ENCODE measurements around the gene VEZF1. TPM values are rescaled to one million over a fixed set of nuclear protein-coding genes. Genes with fewer than 3 reads are reported as not detected.
"Not testable (repeated sequence)": the region's sequence is repeated elsewhere in the genome, so short reads cannot be mapped to it uniquely, and the experiment has no call there.

Gene VEZF1
- total RNA-seq, 1 donor from 2014 or later, result 82.5 TPM

DNA sequence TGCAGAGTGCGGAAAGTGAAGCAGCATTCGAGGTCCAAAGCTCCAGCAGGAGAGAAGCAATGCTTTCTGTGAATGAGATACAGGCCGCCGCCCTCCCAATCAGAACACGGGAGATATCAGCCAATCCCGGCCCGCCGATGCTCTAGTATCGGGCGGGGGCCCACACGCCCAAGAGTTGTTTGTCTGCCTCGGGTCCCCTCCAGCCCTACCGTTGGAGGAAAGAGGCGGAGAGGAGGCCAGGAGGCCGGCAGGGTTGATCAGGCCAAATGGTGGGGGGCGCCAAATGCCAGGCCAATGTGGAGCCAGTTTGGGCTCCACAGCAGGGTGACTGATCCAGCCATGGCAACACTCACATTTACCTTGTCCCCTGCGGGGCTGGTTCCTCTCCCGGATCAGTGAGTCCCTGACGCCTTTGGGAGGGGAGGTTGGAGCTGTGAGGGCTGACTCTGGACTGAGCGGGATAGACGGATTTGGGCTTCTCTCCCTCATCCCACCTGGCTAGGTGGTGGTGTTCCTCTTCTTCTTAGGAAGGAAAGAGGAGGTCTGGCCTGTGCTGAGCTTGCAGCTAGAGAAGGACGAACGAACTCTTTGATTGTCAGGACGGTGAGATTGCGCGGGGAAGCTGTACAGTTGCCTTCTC is 22.4 kb downstream of the VEZF1 start:
- H3K27ac Mint-ChIP-seq, result no peak overlapping the region
- no peaks in the 10 kb centered on the region for H3K9me3 Mint-ChIP-seq
- H3K36me3 Mint-ChIP-seq, result no peaks in the 10 kb centered on the region
- TF ChIP-seq CTCF (IDR thresholded peaks at IDR 0.05; ENCODE audit: unreplicated experiment), result no peak
- no peaks in the 10 kb centered on the region for H3K27me3 Mint-ChIP-seq (ENCODE audit: low read depth)
- no peaks in the 10 kb centered on the region for H3K4me1 Mint-ChIP-seq
- peak in 1 of 2 experiments; percentile 14 for DNase-seq (ENCODE audit: low spot score in 2 of 2, unreplicated experiment in 2 of 2)
- H3K4me3 Mint-ChIP-seq, result no peak overlapping the region

GRCh38 chr17:57963149-57963511 is 24.9 kb downstream of the VEZF1 start:
- no peak overlapping the region for H3K4me3 Mint-ChIP-seq
- TF ChIP-seq CTCF (IDR thresholded peaks at IDR 0.05; ENCODE audit: unreplicated experiment), result no peak
- no peaks in the 10 kb centered on the region for H3K36me3 Mint-ChIP-seq
- DNase-seq (ENCODE audit: low spot score in 2 of 2, unreplicated experiment in 2 of 2), result no peak
- H3K9me3 Mint-ChIP-seq, result no peaks in the 10 kb centered on the region
- H3K27me3 Mint-ChIP-seq (ENCODE audit: low read depth), result no peaks in the 10 kb centered on the region
- no peak overlapping the region for H3K27ac Mint-ChIP-seq
- H3K4me1 Mint-ChIP-seq, result peaks cover under 1% of the 10 kb centered on the region

GRCh38 chr17:57962279-57963148 is 25.5 kb downstream of the VEZF1 start:
- no peak for DNase-seq (ENCODE audit: low spot score in 2 of 2, unreplicated experiment in 2 of 2)
- Mint-ChIP-seq H3K27me3 (ENCODE audit: low read depth) (no peaks in the 10 kb centered on the region), H3K4me1 (peaks cover 6% of the 10 kb centered on the region), H3K27ac (no peak overlapping the region), H3K36me3 (no peaks in the 10 kb centered on the region), H3K4me3 (no peak overlapping the region), H3K9me3 (no peaks in the 10 kb centered on the region)
- no peak for TF ChIP-seq CTCF (IDR thresholded peaks at IDR 0.05; ENCODE audit: unreplicated experiment)

DNA sequence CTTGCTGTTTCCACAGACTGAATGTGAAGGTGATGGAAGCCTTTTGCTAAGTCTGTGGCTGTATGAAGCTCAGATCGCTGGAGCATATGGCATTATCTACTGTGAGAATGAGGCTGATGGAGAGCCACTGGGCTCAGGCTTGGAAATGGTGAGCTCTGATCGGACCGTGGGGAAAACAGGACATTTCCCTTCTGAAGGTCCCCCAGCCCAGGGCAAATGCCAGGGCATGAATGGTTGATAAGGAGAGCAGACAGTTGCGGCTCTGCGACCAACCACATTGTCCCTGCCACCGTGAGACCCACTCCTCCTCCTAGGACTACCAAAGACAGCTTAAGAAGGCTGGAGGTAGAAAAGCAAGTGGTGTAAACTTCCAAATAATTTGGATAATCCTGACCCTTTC is 28.1 kb downstream of the VEZF1 start:
- no peak for TF ChIP-seq CTCF (IDR thresholded peaks at IDR 0.05; ENCODE audit: unreplicated experiment)
- H3K9me3 Mint-ChIP-seq, result no peaks in the 10 kb centered on the region
- H3K27me3 Mint-ChIP-seq (ENCODE audit: low read depth), result no peaks in the 10 kb centered on the region
- peaks cover 24% of the 10 kb centered on the region for H3K4me1 Mint-ChIP-seq
- DNase-seq (ENCODE audit: low spot score in 2 of 2, unreplicated experiment in 2 of 2), result no peak
- no peak overlapping the region for H3K4me3 Mint-ChIP-seq
- H3K27ac Mint-ChIP-seq, result no peak overlapping the region
- H3K36me3 Mint-ChIP-seq, result no peaks in the 10 kb centered on the region

GRCh38 chr17:57958391-57958790 is 29.7 kb downstream of the VEZF1 start:
- H3K4me1 Mint-ChIP-seq, result peaks cover 33% of the 10 kb centered on the region
- H3K27me3 Mint-ChIP-seq (ENCODE audit: low read depth), result not testable (repeated sequence)

GRCh38 chr17:57957886-57958285 is 30.2 kb downstream of the VEZF1 start:
- peak overlapping the region; percentile 32 for H3K27ac Mint-ChIP-seq
- DNase-seq (ENCODE audit: low spot score in 2 of 2, unreplicated experiment in 2 of 2), result no peak
- no peaks in the 10 kb centered on the region for H3K36me3 Mint-ChIP-seq
- no peaks in the 10 kb centered on the region for H3K27me3 Mint-ChIP-seq (ENCODE audit: low read depth)
- peaks cover 37% of the 10 kb centered on the region for H3K4me1 Mint-ChIP-seq
- TF ChIP-seq CTCF (IDR thresholded peaks at IDR 0.05; ENCODE audit: unreplicated experiment), result no peak
- no peaks in the 10 kb centered on the region for H3K9me3 Mint-ChIP-seq
- H3K4me3 Mint-ChIP-seq, result no peak overlapping the region

More at GRCh38 chr17:57958391-57958790, 29.7 kb downstream of the VEZF1 start:
- not testable (repeated sequence) for H3K9me3 Mint-ChIP-seq; DNase-seq (ENCODE audit: low spot score in 2 of 2, unreplicated experiment in 2 of 2); H3K27ac Mint-ChIP-seq; H3K36me3 Mint-ChIP-seq; H3K4me3 Mint-ChIP-seq
